K562 (cell line): ENCODE data around the gene MRPS31. TPM values are rescaled to one million over a fixed set of nuclear protein-coding genes. Genes with fewer than 3 reads are reported as not detected.

Experiments
- ATAC-seq: fragments of 200-7000 bp; cut with Tn5 transposase; 3 replicates; pipeline ENCODE4 v1.9.1; 2020; ENCODE audit warnings: moderate library complexity
- BruUV-seq: library from RNA; stranded (reverse); fragments of 400-500 nt; replicated peaks from 2 replicates; lab custom pipeline; 2021; lab: Mats Ljungman, UMichigan
- CTCF ChIA-PET: fragments of 300-600 bp; formaldehyde crosslinking; extraction: SDS; loops from one replicate; lab custom pipeline; 2021; ENCODE audit warnings: low intra/inter-chr PET ratio; lab: Yijun Ruan, JAX
- POLR2A ChIA-PET: fragments of 300-600, 350-650 bp; sonication (Branson Sonifier 250); formaldehyde crosslinking; extraction: SDS; loops from one replicate; lab custom pipeline; 2021; ENCODE audit warnings: antibody characterized with exemption, inconsistent platforms; lab: Yijun Ruan, JAX
- DNase-seq, 4 experiments: peaks; one replicate each; pipeline versions ENCODE4 v3.0.0 to v3.0.0-alpha.2; 2011 to 2018; ENCODE audit warnings: low spot score in 3 of 4, mixed read lengths in 3 of 4; ENCODE audit errors: extremely low read depth in 1 of 4
- FAIRE-seq: peaks from 2 replicates; lab custom pipeline; 2011; peaks lifted over from hg19 to GRCh38; lab: Jason Lieb, UNC
- H2AFZ ChIP-seq: 2 replicates; pipeline ENCODE4 v1.6.0; 2011; ENCODE audit warnings: low read depth, low read length, control low read depth, inconsistent platforms
- H3K27ac ChIP-seq: fragments of 200-600 bp; 3 replicates; pipeline ENCODE4 v1.8.0; 2011; ENCODE audit warnings: low read depth, mild to moderate bottlenecking, control low read depth, inconsistent platforms, low read length, moderate library complexity, mixed read lengths; ENCODE audit errors: extremely low read depth
- H3K27me3 ChIP-seq, 2 experiments: fragments of 300-600 bp in 1 of 2; 2 replicates in 1 of 2; 3 replicates in 1 of 2; pipeline versions ENCODE4 v1.6.0 to v1.8.0; 2011; ENCODE audit warnings: inconsistent platforms in 2 of 2, low read length in 2 of 2, mild to moderate bottlenecking in 1 of 2, mixed read lengths in 1 of 2, moderate library complexity in 1 of 2; ENCODE audit not compliant: control insufficient read depth in 2 of 2, insufficient read depth in 2 of 2
- H3K36me3 ChIP-seq: fragments of 300-600 bp; 3 replicates; pipeline ENCODE4 v1.8.0; 2011; ENCODE audit warnings: mild to moderate bottlenecking, low read length, inconsistent platforms; ENCODE audit not compliant: control insufficient read depth, insufficient read depth
- H3K4me1 ChIP-seq, 2 experiments: fragments of 200-600 bp in 1 of 2; replicated peaks in 1 of 2; 2 replicates in 1 of 2; 3 replicates in 1 of 2; pipeline versions ENCODE4 v1.5.1 to v1.8.0; 2011; ENCODE audit warnings: inconsistent platforms in 2 of 2, low read length in 2 of 2, mild to moderate bottlenecking in 1 of 2, mixed read lengths in 1 of 2, moderate library complexity in 1 of 2; ENCODE audit not compliant: control insufficient read depth in 2 of 2, insufficient read depth in 2 of 2
- H3K4me2 ChIP-seq: 2 replicates; pipeline ENCODE4 v1.6.1; 2011; ENCODE audit warnings: low read length, control low read depth, inconsistent platforms, mixed read lengths; ENCODE audit not compliant: insufficient read depth
- H3K4me3 ChIP-seq: fragments of 200-600 bp; sonication (generic), shearing (Covaris generic); 2 replicates; pipeline ENCODE4 v1.5.1; 2016; ENCODE audit warnings: control low read depth, inconsistent platforms
- H3K79me2 ChIP-seq: fragments of 200-600 bp; 3 replicates; pipeline ENCODE4 v1.8.0; 2011; ENCODE audit warnings: low read length, inconsistent platforms; ENCODE audit not compliant: control insufficient read depth, insufficient read depth
- H3K9ac ChIP-seq, 2 experiments: 2 replicates each; pipeline versions ENCODE4 v1.6.0 to v1.6.1; 2011; ENCODE audit warnings: low read depth in 2 of 2, low read length in 2 of 2, control low read depth in 1 of 2, inconsistent platforms in 1 of 2, mild to moderate bottlenecking in 1 of 2, mixed read lengths in 1 of 2; ENCODE audit not compliant: insufficient read depth in 1 of 2
- H3K9me1 ChIP-seq: one replicate; pipeline ENCODE4 v1.6.0; 2011; ENCODE audit warnings: inconsistent platforms, mild to moderate bottlenecking, low read length, moderate library complexity; ENCODE audit not compliant: control insufficient read depth, insufficient read depth
- H3K9me3 ChIP-seq: replicated peaks from 2 replicates; pipeline ENCODE4 v1.5.1; 2011; ENCODE audit warnings: low read depth, low read length, inconsistent platforms; ENCODE audit not compliant: control insufficient read depth, insufficient read depth
- H4K20me1 ChIP-seq: replicated peaks from 2 replicates; pipeline ENCODE4 v1.6.1; 2011; ENCODE audit warnings: low read length, inconsistent platforms, mixed read lengths; ENCODE audit not compliant: control insufficient read depth, insufficient read depth
- BCL6 ChIP-seq: fragments of 250-450 bp; sonication (Bioruptor Pico); IDR thresholded peaks from 2 replicates; pipeline ENCODE4 v1.4.0; 2020
- CBX1 ChIP-seq: sonication (generic); IDR thresholded peaks from 2 replicates; pipeline ENCODE4 v1.6.1; 2016; ENCODE audit warnings: antibody characterized with exemption, low read depth, mild to moderate bottlenecking
- CBX8 ChIP-seq: fragments of 200-600 bp; sonication (generic); IDR thresholded peaks from 2 replicates; pipeline ENCODE4 v1.6.1; 2012; ENCODE audit warnings: borderline replicate concordance, mixed run types, low read depth, mild to moderate bottlenecking, moderate library complexity, mixed read lengths, low read length, control low read depth, inconsistent platforms; ENCODE audit not compliant: poor library complexity, severe bottlenecking; ENCODE audit errors: extremely low read depth
- CHCHD3 ChIP-seq: fragments of 250-450 bp; sonication (Bioruptor Pico); IDR thresholded peaks from 2 replicates; pipeline ENCODE4 v2.1.2; 2022; ENCODE audit warnings: mild to moderate bottlenecking
- HDAC6 ChIP-seq: IDR thresholded peaks from 2 replicates; pipeline ENCODE4 v1.6.1; 2012; ENCODE audit warnings: low read depth, mild to moderate bottlenecking, control low read depth, inconsistent platforms, low read length, moderate library complexity
- MCM5 ChIP-seq: fragments of 450-650 bp; IDR thresholded peaks from 2 replicates; pipeline ENCODE4 v1.6.1; 2016; ENCODE audit warnings: low read depth
- PHF20 ChIP-seq: fragments of 450-650 bp; IDR thresholded peaks from 2 replicates; pipeline ENCODE4 v1.6.1; 2018; ENCODE audit not compliant: partially characterized antibody
- RFX1 ChIP-seq: fragments of 450-650 bp; IDR thresholded peaks from 2 replicates; pipeline ENCODE4 v1.6.1; 2016; ENCODE audit warnings: mild to moderate bottlenecking, moderate library complexity
- SMARCC2 ChIP-seq: fragments of 450-650 bp; IDR thresholded peaks from 2 replicates; pipeline ENCODE4 v1.6.1; 2017; ENCODE audit warnings: antibody characterized with exemption, moderate library complexity, mild to moderate bottlenecking, low read depth
- SRF ChIP-seq, 2 experiments: fragments of 250-450, 450-650 bp in 1 of 2; sonication (Bioruptor Pico) in 1 of 2; sonication (generic) in 1 of 2; formaldehyde crosslinking; IDR thresholded peaks; 2 replicates each; pipeline versions ENCODE4 v1.5.0 to v1.5.1; 2020 to 2022; ENCODE audit warnings: mild to moderate bottlenecking in 1 of 2, missing genetic modification reagents in 1 of 2
- TARDBP ChIP-seq: fragments of 450-650 bp; IDR thresholded peaks from 2 replicates; pipeline ENCODE4 v1.6.1; 2016
- ZC3H8 ChIP-seq: fragments of 450-650 bp; IDR thresholded peaks from 2 replicates; pipeline ENCODE4 v1.6.1; 2017
- ZFP91 ChIP-seq: sonication (generic); formaldehyde crosslinking; IDR thresholded peaks from 2 replicates; pipeline ENCODE4 v1.8.0; 2022; ENCODE audit warnings: mild to moderate bottlenecking, missing genetic modification reagents
- ZNF431 ChIP-seq: sonication (generic); formaldehyde crosslinking; IDR thresholded peaks from 2 replicates; pipeline ENCODE4 v1.8.0; 2022; ENCODE audit warnings: mild to moderate bottlenecking, missing genetic modification reagents
- ZNF77 ChIP-seq: fragments of 250-450 bp; sonication (Bioruptor Pico); IDR thresholded peaks from 2 replicates; pipeline ENCODE4 v1.5.0; 2020
- WGBS: fragments of 100-300 bp; shearing (Covaris generic); methylation state at CpG from one replicate; pipeline ENCODE4 v1.1.6; 2016; ENCODE audit warnings: low coverage, mixed read lengths; ENCODE audit not compliant: insufficient coverage; ENCODE audit errors: missing lambda C conversion rate; 5-methylcytosine and 5-hydroxymethylcytosine counted together
- in situ Hi-C: fragments of 300-500 bp; cut with MboI; formaldehyde crosslinking; loops from 4 replicates; pipeline ENCODE4 v1.15.0; 2018; ENCODE audit warnings: inconsistent platforms, mixed read lengths
- intact Hi-C: fragments of 100-400 bp; cut with micrococcal nuclease; formaldehyde crosslinking; loops from 2 replicates; pipeline ENCODE4 v1.14.2; 2022
- polyA plus RNA-seq, 8 experiments: library from polyadenylated mRNA; depleted of rRNA in 4 of 8; stranded (reverse) in 5 of 8; unstranded in 3 of 8; fragments of >200 nt; fragmentation: Nextera tagmentation in 2 of 8; fragmentation: Illumina TruSeq in 1 of 8; extraction: Ambion mirVana in 2 of 8; extraction: Trizol in 1 of 8; gene quantifications; 2 replicates each; pipeline versions ENCODE4 v1.2.1 to v1.2.3, GENCODE V29; 2011 to 2014; ENCODE audit warnings: inconsistent platforms in 1 of 8, missing spikeins in 1 of 8
- total RNA-seq, 7 experiments: library from RNA; depleted of rRNA in 6 of 7; stranded (reverse); fragments of >200 nt in 6 of 7; fragmentation: Illumina TruSeq in 2 of 7; extraction: Trizol in 2 of 7; gene quantifications; 2 replicates each; pipeline versions ENCODE4 v1.2.1 to v1.2.3, GENCODE V29; 2011 to 2021; ENCODE audit warnings: low replicate concordance in 1 of 7

MRPS31 gene
- total and polyA plus RNA-seq, 9 of the 15 experiments (the other 6 are each of a cell fraction or from before 2014, with no cell fraction given), result 20.3 to 57.8 (median 37.1) TPM

GRCh38 chr13:40764587-40765403, 6.2 kb downstream of the MRPS31 start:
- ATAC-seq, result no peak
- TF ChIP-seq MCM5, result no peak
- peak; percentile 49; the same call in 1 of the 2 replicates for TF ChIP-seq RFX1
- H3K9me1 ChIP-seq, result no peaks in the 10 kb centered on the region
- ChIA-PET CTCF (no interaction called here), POLR2A (interaction anchor here (0.6 kb wide), 1 partner anchor 1281 kb away, joined by 3 read pairs; no protein-coding TSS in a partner anchor)
- H3K9me3 ChIP-seq, result no peaks in the 10 kb centered on the region
- H2AFZ ChIP-seq, result no peak overlapping the region
- in situ Hi-C loops (no loop called here), intact Hi-C loops (no loop called here)
- FAIRE-seq, result no peak
- no peak for DNase-seq
- no peaks in the 10 kb centered on the region for H3K27me3 ChIP-seq
- WGBS, result 60% methylated on average over 3 of the region's 3 CpGs
- H4K20me1 ChIP-seq, result no peaks in the 10 kb centered on the region; the same call in 1 of the 2 replicates
- H3K79me2 ChIP-seq, result peaks cover 12% of the 10 kb centered on the region
- BruUV-seq, result no TSS peak
- H3K4me3 ChIP-seq, result no peak overlapping the region
- peaks cover 36% of the 10 kb centered on the region; the same call in 1 of the 3 replicates for H3K36me3 ChIP-seq
- no peak overlapping the region for H3K27ac ChIP-seq
- H3K9ac ChIP-seq, result no peak overlapping the region
- no peak overlapping the region for H3K4me2 ChIP-seq
- peaks cover 0 to 3% of the 10 kb centered on the region in 2 experiments; a peak in 1 of 5 replicates for H3K4me1 ChIP-seq

GRCh38 chr13:40762849-40763248, 8.1 kb downstream of the MRPS31 start:
- Histone ChIP-seq H3K79me2 (no peaks in the 10 kb centered on the region), H3K27ac (no peak overlapping the region), H3K4me2 (no peak overlapping the region), H3K4me3 (no peak overlapping the region), H3K4me1 (no peaks in the 10 kb centered on the region; a peak in 1 of 5 replicates), H3K9me1 (no peaks in the 10 kb centered on the region), H2AFZ (no peak overlapping the region), H3K27me3 (no peaks in the 10 kb centered on the region), H4K20me1 (no peaks in the 10 kb centered on the region; the same call in 1 of the 2 replicates), H3K36me3 (peaks cover 40% of the 10 kb centered on the region; the same call in 2 of the 3 replicates), H3K9me3 (no peaks in the 10 kb centered on the region), H3K9ac (no peak overlapping the region)
- no peak for DNase-seq
- in situ Hi-C loops, result no loop called here
- no TSS peak for BruUV-seq
- ChIA-PET POLR2A (no interaction called here), CTCF (no interaction called here)
- ATAC-seq, result no peak
- FAIRE-seq, result no peak
- intact Hi-C loops, result no loop called here
- 100% methylated on average over 1 of the region's 1 CpG for WGBS
- TF ChIP-seq ZC3H8, result no peak
- no peak for TF ChIP-seq ZFP91 (CRISPR knock-in tag)
- no peak for TF ChIP-seq ZNF77
- no peak for TF ChIP-seq ZNF431 (CRISPR knock-in tag)
- TF ChIP-seq PHF20, result no peak
- no peak for TF ChIP-seq SRF (CRISPR knock-in tag; IDR thresholded peaks at IDR 0.05)
- no peak for TF ChIP-seq BCL6 (CRISPR knock-in tag)
- TF ChIP-seq HDAC6, result no peak
- no peak for TF ChIP-seq CHCHD3 (CRISPR knock-in tag)
- TF ChIP-seq SMARCC2, result no peak
- no peak for TF ChIP-seq CBX1
- TF ChIP-seq CBX8, result no peak
- TF ChIP-seq TARDBP, result no peak
